DMS 273 (cell line): ENCODE measurements around the gene MRPL55.
A peak's percentile ranks its signal among the peaks of the same experiment; 100 is the strongest.

ENCODE experiments used
- DNase-seq: peaks from one replicate; lab custom pipeline; 2025; ENCODE audit not compliant: unreplicated experiment; lab: John Stamatoyannopoulos, UW

MRPL55 gene

GRCh38 chr1:228059634-228060457 is 49.3 kb downstream of the MRPL55 start:
- DNase-seq, result peak; percentile 68

- DNase-seq, result peak; percentile 40
Measured at GRCh38 chr1:228058949-228059633, 50.0 kb downstream of the MRPL55 start.

DNA sequence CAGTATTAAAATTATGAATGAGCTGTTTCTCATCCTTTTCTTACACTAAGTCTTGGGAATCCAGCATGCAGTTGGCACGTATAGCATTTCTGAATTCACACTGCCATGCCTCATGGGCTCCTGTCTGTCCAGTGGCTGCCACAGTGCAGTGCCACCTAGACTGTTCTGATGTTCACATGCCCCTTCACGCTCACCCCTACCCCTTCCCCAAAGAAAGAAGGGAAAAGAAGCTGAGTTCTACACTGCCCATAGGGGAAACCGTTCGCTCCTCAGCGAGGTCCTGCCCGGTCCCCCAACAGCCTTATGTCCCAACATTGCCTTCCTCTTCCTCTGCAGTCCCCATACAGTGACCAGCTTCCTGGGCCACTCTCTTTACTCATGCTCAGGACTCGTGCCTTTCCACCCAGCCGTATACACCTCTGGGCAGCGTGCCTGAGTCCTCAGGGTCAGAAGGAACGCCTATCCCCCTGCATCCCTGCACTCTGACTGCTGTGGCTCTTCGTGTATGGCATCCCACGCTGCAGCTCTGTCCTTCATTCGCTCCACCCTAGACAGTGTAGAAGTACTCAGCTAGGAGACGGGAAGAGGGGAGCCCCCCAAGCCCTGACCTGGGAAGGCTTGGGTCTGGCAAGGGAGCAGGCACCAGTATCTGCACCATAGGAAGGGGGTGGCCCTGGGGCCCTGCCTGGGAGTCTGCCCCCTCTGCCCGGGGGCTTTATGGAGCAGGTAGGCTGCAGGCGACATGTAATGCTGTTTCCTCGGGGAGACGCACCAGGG is 50.7 kb downstream of the MRPL55 start:
- no peak for DNase-seq
